Activated CD8-positive, alpha-beta memory T cell treated with anti-CD3 and anti-CD28 coated beads, Interleukin-2, amount 10 ng/mL, durations not matched to agents 7 days and 5 days (primary cell): ENCODE measurements around the gene LRBA. TPM values are rescaled to one million over a fixed set of nuclear protein-coding genes. Genes with fewer than 3 reads are reported as not detected.

Experiments
- ATAC-seq: fragments of 150-1000 bp; cut with Tn5 transposase; one replicate; pipeline ENCODE4 v1.10.0; 2021; ENCODE audit warnings: moderate library complexity
- CTCF ChIA-PET: fragments of 350-600 bp; sonication (Branson Sonifier 250); formaldehyde crosslinking; loops from one replicate; lab custom pipeline; 2021; ENCODE audit warnings: antibody characterized with exemption; lab: Charles Lee
- DNase-seq: peaks from one replicate; pipeline ENCODE4 v3.0.0-alpha.2; 2020
- H3K27ac Mint-ChIP-seq: one replicate; pipeline ENCODE4 v1.8.0; 2021; ENCODE audit warnings: mild to moderate bottlenecking, mixed read lengths
- H3K27me3 Mint-ChIP-seq: one replicate; pipeline ENCODE4 v1.8.0; 2021; ENCODE audit warnings: mixed read lengths
- H3K36me3 Mint-ChIP-seq: one replicate; pipeline ENCODE4 v1.8.0; 2021; ENCODE audit warnings: mild to moderate bottlenecking, mixed read lengths
- H3K4me1 Mint-ChIP-seq: one replicate; pipeline ENCODE4 v1.8.0; 2021; ENCODE audit warnings: mixed read lengths
- H3K4me3 Mint-ChIP-seq: one replicate; pipeline ENCODE4 v1.8.0; 2021; ENCODE audit warnings: mild to moderate bottlenecking, moderate library complexity, mixed read lengths
- H3K9me3 Mint-ChIP-seq: one replicate; pipeline ENCODE4 v1.8.0; 2022; ENCODE audit warnings: low read depth, mixed read lengths
- total RNA-seq, 2 experiments: library from RNA; stranded (reverse); gene quantifications; one replicate each; pipeline ENCODE4 v1.2.3, GENCODE V29; 2021

Gene LRBA
- total RNA-seq, 2 experiments from 2014 or later, result 59.2 to 60.2 TPM

DNA sequence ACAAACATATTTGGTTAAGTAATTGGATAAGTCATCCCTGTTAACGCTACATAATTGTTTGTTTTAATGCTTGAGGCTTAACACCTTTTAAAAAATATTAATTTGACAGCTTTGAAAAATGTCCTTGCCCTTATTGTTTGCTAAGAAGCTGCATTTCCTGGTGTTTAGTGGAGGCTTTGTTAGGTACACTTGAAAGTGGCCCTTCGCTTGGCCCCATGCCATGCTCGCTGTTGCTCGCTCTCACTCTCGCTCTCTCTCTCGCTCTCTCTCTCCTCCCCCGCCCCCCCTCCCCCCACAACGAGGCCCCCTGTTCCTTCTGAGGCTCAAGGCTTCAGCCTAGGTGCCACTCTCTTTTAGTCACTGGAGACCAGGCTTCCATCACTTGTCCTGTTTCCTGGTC lies 797.3 kb downstream of the LRBA start:
- H3K27me3 Mint-ChIP-seq, result peaks cover 9% of the 10 kb centered on the region
- DNase-seq (no peak), ATAC-seq (no peak)
- no peak overlapping the region for H3K27ac Mint-ChIP-seq
- no peaks in the 10 kb centered on the region for H3K4me1 Mint-ChIP-seq
- H3K4me3 Mint-ChIP-seq, result no peak overlapping the region
- no peaks in the 10 kb centered on the region for H3K36me3 Mint-ChIP-seq
- H3K9me3 Mint-ChIP-seq, result no peaks in the 10 kb centered on the region
- CTCF ChIA-PET, result interaction anchor here (1.7 kb wide), 1 partner anchor 9 kb away, joined by 5 read pairs; no protein-coding TSS in a partner anchor

DNA sequence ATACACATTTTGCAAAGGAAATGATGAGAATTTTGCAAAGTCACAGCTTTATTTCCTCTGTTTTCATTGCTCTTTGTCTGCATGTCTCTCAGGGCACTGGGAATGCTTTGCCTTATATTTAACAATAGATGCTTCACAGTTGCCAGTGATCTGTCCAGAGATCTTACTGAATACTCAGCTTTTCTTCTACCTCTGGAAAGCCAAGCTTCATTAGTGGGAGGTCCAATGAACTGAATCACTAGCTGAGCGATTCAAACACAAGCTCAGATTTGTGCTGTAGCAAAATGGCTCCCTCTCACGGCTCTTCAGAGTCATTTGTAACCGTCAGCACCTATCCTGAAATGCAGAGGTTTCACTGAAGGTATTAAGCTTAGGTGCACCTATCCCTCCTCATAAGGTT lies 797.9 kb downstream of the LRBA start:
- Mint-ChIP-seq H3K27me3 (peaks cover 15% of the 10 kb centered on the region), H3K27ac (no peak overlapping the region), H3K4me3 (no peak overlapping the region), H3K4me1 (no peaks in the 10 kb centered on the region), H3K36me3 (no peaks in the 10 kb centered on the region), H3K9me3 (no peaks in the 10 kb centered on the region)
- no peak for DNase-seq
- ATAC-seq, result no peak
- CTCF ChIA-PET, result interaction anchor here (1.7 kb wide), 1 partner anchor 8 kb away, joined by 5 read pairs; no protein-coding TSS in a partner anchor

DNA sequence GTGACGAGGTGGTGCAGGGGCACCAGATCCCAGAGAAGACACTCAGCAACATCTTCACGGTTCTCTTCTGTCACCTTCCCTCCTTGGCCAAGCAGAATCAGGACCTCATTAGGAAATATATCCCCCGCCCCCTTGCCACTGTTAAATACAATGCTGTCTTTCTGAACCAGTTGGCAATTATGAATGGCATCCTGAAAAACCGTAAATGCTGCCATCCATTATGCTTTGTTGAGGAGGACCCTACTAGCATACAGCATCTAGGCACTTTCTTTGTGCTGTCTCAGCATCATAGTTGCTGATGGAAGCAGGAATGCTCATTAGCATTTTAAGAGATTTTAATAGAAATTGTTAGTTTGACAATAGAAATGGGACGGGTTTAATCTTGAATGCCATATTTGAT lies 798.4 kb downstream of the LRBA start:
- H3K4me1 Mint-ChIP-seq, result no peaks in the 10 kb centered on the region
- CTCF ChIA-PET, result interaction anchor here (1.7 kb wide), 1 partner anchor 8 kb away, joined by 5 read pairs; no protein-coding TSS in a partner anchor

DNA sequence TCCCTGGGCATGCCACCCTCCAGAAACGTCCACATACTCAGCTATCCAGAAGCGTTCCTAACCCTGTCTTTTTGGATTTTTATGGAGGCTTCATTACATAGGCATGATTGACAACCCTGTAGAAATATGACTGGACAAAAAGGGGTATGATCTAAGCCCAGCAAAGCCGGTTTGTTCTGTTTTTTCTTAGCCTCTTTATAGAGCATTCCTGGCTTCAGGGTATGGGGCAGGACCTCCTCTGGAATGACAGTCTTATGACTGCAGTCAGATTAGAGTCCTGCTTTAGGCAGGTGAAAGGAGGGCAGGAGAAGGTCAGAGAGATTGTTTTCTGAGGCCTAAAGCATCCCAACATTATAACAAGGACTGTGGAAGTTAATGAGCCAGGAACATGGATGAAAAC lies 799.5 kb downstream of the LRBA start:
- CTCF ChIA-PET, result no interaction called here
- Mint-ChIP-seq H3K9me3 (no peaks in the 10 kb centered on the region), H3K27ac (no peak overlapping the region), H3K27me3 (peaks cover 16% of the 10 kb centered on the region), H3K4me1 (no peaks in the 10 kb centered on the region), H3K36me3 (no peaks in the 10 kb centered on the region), H3K4me3 (no peak overlapping the region)
- ATAC-seq (no peak), DNase-seq (no peak)

More for the DNA sequence above, 798.4 kb downstream of the LRBA start:
- DNase-seq, result no peak
- no peak for ATAC-seq
- no peaks in the 10 kb centered on the region for H3K9me3 Mint-ChIP-seq
- no peak overlapping the region for H3K27ac Mint-ChIP-seq
- no peaks in the 10 kb centered on the region for H3K36me3 Mint-ChIP-seq
- peaks cover 18% of the 10 kb centered on the region for H3K27me3 Mint-ChIP-seq
- no peak overlapping the region for H3K4me3 Mint-ChIP-seq

Other genes with a start within 250 kb of the LRBA start
- gene RPS3A, start 84.3 kb upstream of the LRBA start, total RNA-seq, result 1,000 to 10,000 TPM; 1,281 to 1,734 TPM